CD4-positive, alpha-beta T cell treated with Interferon gamma for 1 hour (primary cell): ENCODE data around the gene NTRK1.

Source experiments
- DNase-seq: peaks from one replicate; pipeline ENCODE4 v3.0.0-alpha.2; 2020

The NTRK1 gene

GRCh38 chr1:156858959-156859522, 1.6 kb upstream of the NTRK1 start, which contains the start of gene INSRR:
TSS of gene INSRR (minus strand) at chr1:156859117. CDS start at chr1:156858621, 496 bp downstream.
- no peak for DNase-seq

GRCh38 chr1:156859523-156860112, 1.0 kb upstream of the NTRK1 start:
- no peak for DNase-seq

GRCh38 chr1:156860113-156860627, 495 bp upstream of the NTRK1 start:
- peak; percentile 44 for DNase-seq

- DNase-seq: no peak
Observed at GRCh38 chr1:156862584-156862983, 1.9 kb downstream of the NTRK1 start.

GRCh38 chr1:156862997-156863599, 2.4 kb downstream of the NTRK1 start:
- no peak for DNase-seq

- no peak for DNase-seq
Observed at GRCh38 chr1:156863631-156864030, 3.0 kb downstream of the NTRK1 start.

- no peak for DNase-seq
Observed at GRCh38 chr1:156864796-156865195, 4.1 kb downstream of the NTRK1 start.

GRCh38 chr1:156865258-156865657, 4.6 kb downstream of the NTRK1 start:
- no peak for DNase-seq

- no peak for DNase-seq
Observed at GRCh38 chr1:156865865-156866248, 5.2 kb downstream of the NTRK1 start.

GRCh38 chr1:156866249-156866909, 5.7 kb downstream of the NTRK1 start:
- no peak for DNase-seq

- DNase-seq: no peak
Observed at GRCh38 chr1:156868341-156868740, 7.7 kb downstream of the NTRK1 start.

GRCh38 chr1:156869455-156869854, 8.8 kb downstream of the NTRK1 start:
- no peak for DNase-seq

GRCh38 chr1:156873659-156874058, 13.0 kb downstream of the NTRK1 start:
- DNase-seq: no peak

GRCh38 chr1:156874142-156874541, 13.5 kb downstream of the NTRK1 start:
- DNase-seq: no peak

- DNase-seq: no peak
Observed at GRCh38 chr1:156874572-156875340, 14.1 kb downstream of the NTRK1 start.

GRCh38 chr1:156875341-156875615, 14.6 kb downstream of the NTRK1 start:
- DNase-seq: no peak

- no peak for DNase-seq
Observed at GRCh38 chr1:156876281-156876680, 15.6 kb downstream of the NTRK1 start.

- DNase-seq: no peak
Observed at GRCh38 chr1:156877433-156878170, 16.9 kb downstream of the NTRK1 start.

GRCh38 chr1:156879876-156880275, 19.2 kb downstream of the NTRK1 start:
- DNase-seq: no peak

GRCh38 chr1:156880473-156880872, 19.8 kb downstream of the NTRK1 start:
- no peak for DNase-seq

- no peak for DNase-seq
Observed at GRCh38 chr1:156881101-156881500, 20.4 kb downstream of the NTRK1 start.

- DNase-seq: no peak
Observed at GRCh38 chr1:156881663-156882062, 21.0 kb downstream of the NTRK1 start.

GRCh38 chr1:156882543-156882942, 21.9 kb downstream of the NTRK1 start:
- DNase-seq: no peak
